H1 (cell line): ENCODE measurements around the gene LOX. TPM values are rescaled to one million over a fixed set of nuclear protein-coding genes. Genes with fewer than 3 reads are reported as not detected.
A peak's percentile ranks its signal among the peaks of the same experiment; 100 is the strongest.

ENCODE experiments used
- CTCF ChIA-PET: fragments of 300-600 bp; sonication (Branson Sonifier 250); formaldehyde crosslinking; loops from one replicate; lab custom pipeline; 2021; ENCODE audit not compliant: partially characterized antibody; lab: Charles Lee
- POLR2A ChIA-PET: fragments of 300-600 bp; sonication (Branson Sonifier 250); formaldehyde crosslinking; loops from one replicate; lab custom pipeline; 2021; ENCODE audit warnings: inconsistent platforms; ENCODE audit not compliant: partially characterized antibody; lab: Charles Lee
- DNase-seq, 2 experiments: peaks; one replicate each; pipeline versions ENCODE4 v3.0.0 to v3.0.0-alpha.2; 2010 to 2022; ENCODE audit warnings: low spot score in 2 of 2, low read depth in 1 of 2, mixed read lengths in 1 of 2
- FAIRE-seq: peaks from 2 replicates; lab custom pipeline; 2011; peaks lifted over from hg19 to GRCh38; lab: Jason Lieb, UNC
- H2AFZ ChIP-seq: 2 replicates; pipeline ENCODE4 v1.8.1; 2012; ENCODE audit warnings: low read length, inconsistent platforms
- H2AK5ac ChIP-seq: 2 replicates; pipeline ENCODE4 v1.6.1; 2013; ENCODE audit warnings: low read depth, low read length
- H2BK120ac ChIP-seq: replicated peaks from 2 replicates; pipeline ENCODE3; 2013; ENCODE audit warnings: low read depth, low read length, inconsistent platforms
- H2BK12ac ChIP-seq: 2 replicates; pipeline ENCODE4 v1.6.1; 2013; ENCODE audit warnings: low read depth, low read length
- H2BK15ac ChIP-seq: 2 replicates; pipeline ENCODE4 v1.6.1; 2013; ENCODE audit warnings: low read length
- H2BK20ac ChIP-seq: 2 replicates; pipeline ENCODE4 v1.6.1; 2013; ENCODE audit warnings: low read length
- H2BK5ac ChIP-seq: 2 replicates; pipeline ENCODE4 v1.6.1; 2013; ENCODE audit warnings: low read depth, low read length
- H3K14ac ChIP-seq: 2 replicates; pipeline ENCODE4 v1.6.1; 2013; ENCODE audit warnings: inconsistent platforms; ENCODE audit not compliant: insufficient read length
- H3K18ac ChIP-seq: 2 replicates; pipeline ENCODE4 v1.6.1; 2013; ENCODE audit warnings: low read length; ENCODE audit errors: extremely low read depth
- H3K23ac ChIP-seq: 2 replicates; pipeline ENCODE4 v1.6.1; 2013; ENCODE audit warnings: inconsistent platforms; ENCODE audit not compliant: insufficient read length
- H3K23me2 ChIP-seq: 2 replicates; pipeline ENCODE4 v1.6.1; 2013; ENCODE audit warnings: low read depth, low read length
- H3K27ac ChIP-seq: 2 replicates; pipeline ENCODE4 v1.6.1; 2011; ENCODE audit warnings: low read depth, low read length, inconsistent platforms
- H3K27me3 ChIP-seq, 4 experiments: replicated peaks in 1 of 4; 1 replicate in 1 of 4; 2 replicates in 3 of 4; pipeline versions ENCODE4 v1.6.1 to v1.8.1; 2011 to 2013; ENCODE audit warnings: low read length in 3 of 4, mild to moderate bottlenecking in 3 of 4, inconsistent platforms in 2 of 4, mixed read lengths in 2 of 4, moderate library complexity in 1 of 4; ENCODE audit not compliant: control insufficient read depth in 3 of 4, insufficient read depth in 3 of 4; ENCODE audit errors: extremely low read depth in 1 of 4
- H3K36me3 ChIP-seq, 4 experiments: 2 replicates each; pipeline versions ENCODE4 v1.6.1 to v1.8.1; 2011 to 2013; ENCODE audit warnings: mild to moderate bottlenecking in 4 of 4, low read length in 3 of 4, moderate library complexity in 2 of 4, control low read depth in 1 of 4, inconsistent platforms in 1 of 4; ENCODE audit not compliant: insufficient read depth in 4 of 4, control insufficient read depth in 2 of 4
- H3K4ac ChIP-seq: replicated peaks from 2 replicates; pipeline ENCODE3; 2013; ENCODE audit warnings: low read length, low read depth, mixed read lengths, inconsistent platforms; ENCODE audit not compliant: insufficient read length
- H3K4me1 ChIP-seq, 4 experiments: replicated peaks in 1 of 4; 1 replicate in 1 of 4; 2 replicates in 3 of 4; pipeline versions ENCODE4 v1.6.1 to v1.8.1; 2011 to 2013; ENCODE audit warnings: low read length in 3 of 4, inconsistent platforms in 2 of 4, mixed read lengths in 1 of 4; ENCODE audit not compliant: insufficient read depth in 4 of 4, control insufficient read depth in 3 of 4
- H3K4me2 ChIP-seq, 2 experiments: 2 replicates each; pipeline versions ENCODE4 v1.6.1 to v1.8.1; 2011 to 2013; ENCODE audit warnings: low read depth in 2 of 2, low read length in 2 of 2, control low read depth in 1 of 2, inconsistent platforms in 1 of 2, mild to moderate bottlenecking in 1 of 2; ENCODE audit not compliant: insufficient read depth in 1 of 2
- H3K4me3 ChIP-seq, 4 experiments: fragments of 200-600, 300-600 bp in 1 of 4; sonication (generic), shearing (Covaris generic), sonication (Bioruptor Twin) in 1 of 4; 2 replicates each; pipeline versions ENCODE4 v1.5.1 to v1.8.1; 2011 to 2016; ENCODE audit warnings: low read length in 4 of 4, low read depth in 3 of 4, control low read depth in 2 of 4, inconsistent platforms in 2 of 4, mild to moderate bottlenecking in 2 of 4, mixed read lengths in 1 of 4, moderate library complexity in 1 of 4; ENCODE audit not compliant: insufficient read depth in 2 of 4; ENCODE audit errors: extremely low read depth in 1 of 4
- H3K56ac ChIP-seq: replicated peaks from 2 replicates; pipeline ENCODE3; 2013; ENCODE audit warnings: low read depth, mild to moderate bottlenecking, mixed read lengths, low read length, inconsistent platforms; ENCODE audit not compliant: insufficient read length
- H3K79me1 ChIP-seq: 2 replicates; pipeline ENCODE4 v1.6.1; 2013; ENCODE audit warnings: low read depth, low read length, control low read depth
- H3K79me2 ChIP-seq, 2 experiments: 2 replicates each; pipeline versions ENCODE4 v1.6.1 to v1.8.1; 2012 to 2013; ENCODE audit warnings: low read length in 2 of 2, mild to moderate bottlenecking in 2 of 2, inconsistent platforms in 1 of 2; ENCODE audit not compliant: insufficient read depth in 2 of 2, control insufficient read depth in 1 of 2
- H3K9ac ChIP-seq, 4 experiments: replicated peaks in 1 of 4; 1 replicate in 1 of 4; 2 replicates in 3 of 4; pipeline versions ENCODE4 v1.6.1 to v1.8.1; 2011 to 2013; ENCODE audit warnings: low read depth in 3 of 4, low read length in 3 of 4, control low read depth in 2 of 4, mild to moderate bottlenecking in 2 of 4, moderate library complexity in 2 of 4, inconsistent platforms in 1 of 4; ENCODE audit errors: extremely low read depth in 1 of 4
- H3K9me3 ChIP-seq, 2 experiments: 2 replicates each; pipeline versions ENCODE4 v1.6.1 to v1.8.1; 2012 to 2013; ENCODE audit warnings: mild to moderate bottlenecking in 2 of 2, moderate library complexity in 2 of 2, control low read depth in 1 of 2, inconsistent platforms in 1 of 2, low read depth in 1 of 2, low read length in 1 of 2, mixed read lengths in 1 of 2; ENCODE audit not compliant: insufficient read depth in 2 of 2
- H4K20me1 ChIP-seq, 2 experiments: replicated peaks in 1 of 2; 2 replicates each; pipeline versions ENCODE3 to v1.8.1; 2011 to 2013; ENCODE audit warnings: inconsistent platforms in 2 of 2, low read length in 2 of 2, mild to moderate bottlenecking in 1 of 2; ENCODE audit not compliant: insufficient read depth in 2 of 2, control insufficient read depth in 1 of 2
- H4K5ac ChIP-seq: 2 replicates; pipeline ENCODE4 v1.6.1; 2013; ENCODE audit warnings: low read length, low read depth, mixed read lengths, inconsistent platforms; ENCODE audit not compliant: insufficient read length
- H4K8ac ChIP-seq: 2 replicates; pipeline ENCODE4 v1.8.0; 2013; ENCODE audit warnings: mild to moderate bottlenecking, moderate library complexity, low read length, inconsistent platforms; ENCODE audit not compliant: insufficient read depth; ENCODE audit errors: extremely low read depth
- H4K91ac ChIP-seq: replicated peaks from 2 replicates; pipeline ENCODE3; 2013; ENCODE audit warnings: low read length, mixed read lengths, inconsistent platforms; ENCODE audit not compliant: insufficient read length
- EP300 ChIP-seq, 2 experiments: IDR thresholded peaks; 1 replicate in 1 of 2; 2 replicates in 1 of 2; pipeline ENCODE4 v1.6.1; 2011 to 2012; ENCODE audit warnings: low read depth in 2 of 2, low read length in 2 of 2, mild to moderate bottlenecking in 2 of 2, borderline replicate concordance in 1 of 2, inconsistent platforms in 1 of 2, moderate library complexity in 1 of 2
- GTF2F1 ChIP-seq: IDR thresholded peaks from 2 replicates; pipeline ENCODE4 v1.6.1; 2012; ENCODE audit warnings: low read depth, low read length, improper control_type of control experiment, borderline replicate concordance
- JUN ChIP-seq: IDR thresholded peaks from 2 replicates; pipeline ENCODE4 v1.6.1; 2011; ENCODE audit warnings: low read depth, mild to moderate bottlenecking, improper control_type of control experiment, low read length
- POLR2A ChIP-seq, 2 experiments: IDR thresholded peaks; 1 replicate in 1 of 2; 2 replicates in 1 of 2; pipeline ENCODE4 v1.6.1; 2011; ENCODE audit warnings: low read depth in 2 of 2, low read length in 2 of 2, mild to moderate bottlenecking in 2 of 2; ENCODE audit errors: control extremely low read depth in 1 of 2
- POLR2AphosphoS5 ChIP-seq: IDR thresholded peaks from 2 replicates; pipeline ENCODE4 v1.6.1; 2011; ENCODE audit warnings: low read depth, low read length
- RFX5 ChIP-seq: IDR thresholded peaks from 2 replicates; pipeline ENCODE4 v1.6.1; 2011; ENCODE audit warnings: low read depth, low read length, improper control_type of control experiment, borderline replicate concordance
- SP2 ChIP-seq: IDR thresholded peaks from 2 replicates; pipeline ENCODE4 v1.6.1; 2012; ENCODE audit warnings: mild to moderate bottlenecking, low read length, inconsistent platforms
- TAF1 ChIP-seq: IDR thresholded peaks from 2 replicates; pipeline ENCODE4 v1.6.1; 2011; ENCODE audit warnings: mild to moderate bottlenecking, low read depth, low read length
- TEAD4 ChIP-seq: IDR thresholded peaks from 2 replicates; pipeline ENCODE4 v1.6.1; 2012; ENCODE audit warnings: low read depth, low read length, inconsistent platforms, mixed read lengths
- WGBS, 2 experiments: shearing (Covaris generic) in 1 of 2; methylation state at CpG; one replicate each; pipeline versions ENCODE4 v1.1.6 to v1.1.7; 2013 to 2015; ENCODE audit warnings: low lambda C conversion rate in 2 of 2, mixed read lengths in 2 of 2, inconsistent platforms in 1 of 2, low coverage in 1 of 2, missing lambda C conversion rate in 1 of 2; ENCODE audit not compliant: insufficient replicate concordance in 2 of 2, insufficient coverage in 1 of 2, insufficient read length in 1 of 2; ENCODE audit errors: extremely low coverage in 1 of 2, missing lambda C conversion rate in 1 of 2; 5-methylcytosine and 5-hydroxymethylcytosine counted together
- polyA plus RNA-seq, 7 experiments: library from polyadenylated mRNA; depleted of rRNA in 3 of 7; stranded (reverse) in 5 of 7; unstranded in 2 of 7; fragments of >200 nt in 5 of 7; fragments of 200-250 nt in 2 of 7; gene quantifications; 1 replicate in 5 of 7; 2 replicates in 1 of 7; 4 replicates in 1 of 7; pipeline versions ENCODE4 v1.2.1 to v1.2.3, GENCODE V29; 2011 to 2013; ENCODE audit warnings: missing spikeins in 2 of 7, mixed read lengths in 2 of 7
- total RNA-seq: library from RNA; stranded (reverse); fragmentation: NEBNext Ultra II Directional; extraction: Animal tissue kit (Norgen Biotek cat#: 25700); gene quantifications from 2 replicates; pipeline ENCODE4 v1.2.1, GENCODE V29; 2021
- TF ChIP-seq, protein P1 (sequence below): IDR thresholded peaks from 2 replicates; pipeline ENCODE4 v1.6.1; 2011; ENCODE audit warnings: low read depth, mild to moderate bottlenecking, low read length; ENCODE audit not compliant: insufficient read depth
- TF ChIP-seq, protein P2 (sequence below): IDR thresholded peaks from 2 replicates; pipeline ENCODE4 v1.6.1; 2012; ENCODE audit warnings: inconsistent platforms

LOX gene
- total and polyA plus RNA-seq, 2 of the 8 experiments (the other 6 are each of a cell fraction or from before 2014, with no cell fraction given): 1.1 to 2.2 TPM

DNA sequence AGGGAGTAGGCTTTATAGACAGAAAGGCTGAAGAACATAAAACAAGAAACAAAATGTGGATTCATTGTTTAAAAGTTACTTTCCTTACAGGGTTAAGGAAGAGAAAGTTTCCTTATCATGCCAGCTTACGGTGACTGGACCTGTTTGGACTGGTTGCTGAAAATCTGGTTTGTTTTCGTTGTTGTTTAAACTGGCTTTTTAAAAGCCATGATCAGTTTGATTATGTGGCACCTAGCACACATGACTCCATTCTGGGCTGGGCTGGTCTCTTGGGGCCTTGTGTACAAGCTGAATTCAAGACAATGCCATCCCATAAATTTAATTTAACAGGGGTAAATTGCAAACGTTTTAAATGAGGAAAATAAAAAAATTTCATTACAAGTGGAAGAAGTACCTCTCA lies 32.9 kb upstream of the LOX start:
- no peak overlapping the region for H3K14ac ChIP-seq
- H3K27me3 ChIP-seq: peaks cover 0 to under 1% (median 0%) of the 10 kb centered on the region in 4 experiments; a peak in 1 of 7 replicates
- no peak overlapping the region for H4K5ac ChIP-seq
- H2BK15ac ChIP-seq: no peak overlapping the region
- no peaks in the 10 kb centered on the region for H3K79me2 ChIP-seq
- H2AFZ ChIP-seq: peak overlapping the region; percentile 87; the same call in 1 of the 2 replicates
- no peaks in the 10 kb centered on the region for H3K9me3 ChIP-seq
- ChIA-PET CTCF (interaction anchor here (0.6 to 4.1 kb wide), 6 partner anchors 9 to 710 kb away, joined by 3 to 28 read pairs (median 3); no protein-coding TSS in a partner anchor), POLR2A (no interaction called here)
- H2BK12ac ChIP-seq: no peak overlapping the region
- H4K20me1 ChIP-seq: no peaks in the 10 kb centered on the region
- H3K79me1 ChIP-seq: no peaks in the 10 kb centered on the region
- H4K8ac ChIP-seq: no peak overlapping the region
- H3K4me3 ChIP-seq: no peak overlapping the region
- no peak overlapping the region for H2BK120ac ChIP-seq
- no peak overlapping the region for H2AK5ac ChIP-seq
- H3K4me2 ChIP-seq: no peak overlapping the region
- H3K18ac ChIP-seq: no peak overlapping the region
- H2BK20ac ChIP-seq: no peak overlapping the region
- DNase-seq (no peak), FAIRE-seq (peak; percentile 60)
- no peaks in the 10 kb centered on the region for H3K23me2 ChIP-seq
- no peak overlapping the region for H2BK5ac ChIP-seq
- no peak overlapping the region for H3K56ac ChIP-seq
- H3K4me1 ChIP-seq: no peaks in the 10 kb centered on the region
- no peak overlapping the region for H3K23ac ChIP-seq
- no peak overlapping the region for H3K4ac ChIP-seq
- no peak overlapping the region for H3K27ac ChIP-seq
- H3K36me3 ChIP-seq: no peaks in the 10 kb centered on the region
- 77% methylated on average over 3 of the region's 3 CpGs; no CpG with 5 or more reads in 1 of the 2 experiments for WGBS, 2 experiments
- TF ChIP-seq GTF2F1: no peak
- no peak for TF ChIP-seq EP300 (IDR thresholded peaks at IDR 0.05; ENCODE audit: borderline replicate concordance in 1 of 2, low read depth in 2 of 2, low read length in 2 of 2)
- no peak for TF ChIP-seq POLR2AphosphoS5
- TF ChIP-seq JUN: no peak
- TF ChIP-seq TAF1: no peak
- TF ChIP-seq, protein P1, sequence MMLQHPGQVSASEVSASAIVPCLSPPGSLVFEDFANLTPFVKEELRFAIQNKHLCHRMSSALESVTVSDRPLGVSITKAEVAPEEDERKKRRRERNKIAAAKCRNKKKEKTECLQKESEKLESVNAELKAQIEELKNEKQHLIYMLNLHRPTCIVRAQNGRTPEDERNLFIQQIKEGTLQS: no peak
- no peak for TF ChIP-seq SP2
- TF ChIP-seq, protein P2, sequence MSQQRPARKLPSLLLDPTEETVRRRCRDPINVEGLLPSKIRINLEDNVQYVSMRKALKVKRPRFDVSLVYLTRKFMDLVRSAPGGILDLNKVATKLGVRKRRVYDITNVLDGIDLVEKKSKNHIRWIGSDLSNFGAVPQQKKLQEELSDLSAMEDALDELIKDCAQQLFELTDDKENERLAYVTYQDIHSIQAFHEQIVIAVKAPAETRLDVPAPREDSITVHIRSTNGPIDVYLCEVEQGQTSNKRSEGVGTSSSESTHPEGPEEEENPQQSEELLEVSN: no peak
- no peak for TF ChIP-seq POLR2A (IDR thresholded peaks at IDR 0.05; ENCODE audit: control extremely low read depth in 1 of 2, low read depth in 2 of 2, low read length in 2 of 2)
- no peak for TF ChIP-seq RFX5
- TF ChIP-seq TEAD4: no peak
- no peak overlapping the region for H4K91ac ChIP-seq
- no peak overlapping the region for H3K9ac ChIP-seq
